Measurements from ENCODE around the gene ANKHD1.

Gene ANKHD1, protein sequence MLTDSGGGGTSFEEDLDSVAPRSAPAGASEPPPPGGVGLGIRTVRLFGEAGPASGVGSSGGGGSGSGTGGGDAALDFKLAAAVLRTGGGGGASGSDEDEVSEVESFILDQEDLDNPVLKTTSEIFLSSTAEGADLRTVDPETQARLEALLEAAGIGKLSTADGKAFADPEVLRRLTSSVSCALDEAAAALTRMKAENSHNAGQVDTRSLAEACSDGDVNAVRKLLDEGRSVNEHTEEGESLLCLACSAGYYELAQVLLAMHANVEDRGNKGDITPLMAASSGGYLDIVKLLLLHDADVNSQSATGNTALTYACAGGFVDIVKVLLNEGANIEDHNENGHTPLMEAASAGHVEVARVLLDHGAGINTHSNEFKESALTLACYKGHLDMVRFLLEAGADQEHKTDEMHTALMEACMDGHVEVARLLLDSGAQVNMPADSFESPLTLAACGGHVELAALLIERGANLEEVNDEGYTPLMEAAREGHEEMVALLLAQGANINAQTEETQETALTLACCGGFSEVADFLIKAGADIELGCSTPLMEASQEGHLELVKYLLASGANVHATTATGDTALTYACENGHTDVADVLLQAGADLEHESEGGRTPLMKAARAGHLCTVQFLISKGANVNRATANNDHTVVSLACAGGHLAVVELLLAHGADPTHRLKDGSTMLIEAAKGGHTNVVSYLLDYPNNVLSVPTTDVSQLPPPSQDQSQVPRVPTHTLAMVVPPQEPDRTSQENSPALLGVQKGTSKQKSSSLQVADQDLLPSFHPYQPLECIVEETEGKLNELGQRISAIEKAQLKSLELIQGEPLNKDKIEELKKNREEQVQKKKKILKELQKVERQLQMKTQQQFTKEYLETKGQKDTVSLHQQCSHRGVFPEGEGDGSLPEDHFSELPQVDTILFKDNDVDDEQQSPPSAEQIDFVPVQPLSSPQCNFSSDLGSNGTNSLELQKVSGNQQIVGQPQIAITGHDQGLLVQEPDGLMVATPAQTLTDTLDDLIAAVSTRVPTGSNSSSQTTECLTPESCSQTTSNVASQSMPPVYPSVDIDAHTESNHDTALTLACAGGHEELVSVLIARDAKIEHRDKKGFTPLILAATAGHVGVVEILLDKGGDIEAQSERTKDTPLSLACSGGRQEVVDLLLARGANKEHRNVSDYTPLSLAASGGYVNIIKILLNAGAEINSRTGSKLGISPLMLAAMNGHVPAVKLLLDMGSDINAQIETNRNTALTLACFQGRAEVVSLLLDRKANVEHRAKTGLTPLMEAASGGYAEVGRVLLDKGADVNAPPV (N-terminal part only)

DNA sequence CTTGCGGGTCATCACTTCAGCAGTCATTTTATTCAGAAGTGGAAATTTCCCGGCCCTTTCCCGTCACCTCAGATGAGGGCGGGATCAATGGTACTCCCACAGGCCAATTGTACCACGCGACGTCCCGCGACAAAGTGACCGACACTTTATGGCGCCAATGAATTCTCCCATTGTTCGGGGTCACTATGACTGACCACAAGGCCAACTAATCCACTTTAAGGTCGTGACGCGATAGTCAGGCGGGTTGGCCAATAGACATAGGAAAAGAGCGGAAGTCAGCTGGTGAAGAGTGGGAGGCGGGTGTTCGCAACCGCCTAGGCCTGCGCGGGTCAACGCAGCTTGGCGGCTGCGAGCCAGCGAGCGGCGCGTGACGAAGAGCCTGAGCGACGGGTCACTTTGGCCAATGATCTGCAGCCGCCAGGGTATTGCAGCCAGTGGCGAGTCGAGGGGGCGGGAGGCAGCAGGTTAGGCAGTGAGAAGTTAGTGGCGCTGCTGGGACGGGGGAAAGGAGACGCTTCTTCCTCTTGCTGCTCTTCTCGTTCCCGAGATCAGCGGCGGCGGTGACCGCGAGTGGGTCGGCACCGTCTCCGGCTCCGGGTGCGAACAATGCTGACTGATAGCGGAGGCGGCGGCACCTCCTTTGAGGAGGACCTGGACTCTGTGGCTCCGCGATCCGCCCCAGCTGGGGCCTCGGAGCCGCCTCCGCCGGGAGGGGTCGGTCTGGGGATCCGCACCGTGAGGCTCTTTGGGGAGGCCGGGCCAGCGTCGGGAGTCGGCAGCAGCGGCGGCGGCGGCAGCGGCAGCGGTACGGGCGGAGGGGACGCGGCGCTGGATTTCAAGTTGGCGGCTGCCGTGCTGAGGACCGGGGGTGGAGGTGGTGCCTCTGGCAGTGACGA is at the start of gene ANKHD1:
Gene ANKHD1, plus strand, starts transcription at position 472 of the 896 bp plus-strand sequence. Its CDS starts 135 bp downstream, at position 607.
- peak; percentile 92 to 95 for DNase-seq

DNA sequence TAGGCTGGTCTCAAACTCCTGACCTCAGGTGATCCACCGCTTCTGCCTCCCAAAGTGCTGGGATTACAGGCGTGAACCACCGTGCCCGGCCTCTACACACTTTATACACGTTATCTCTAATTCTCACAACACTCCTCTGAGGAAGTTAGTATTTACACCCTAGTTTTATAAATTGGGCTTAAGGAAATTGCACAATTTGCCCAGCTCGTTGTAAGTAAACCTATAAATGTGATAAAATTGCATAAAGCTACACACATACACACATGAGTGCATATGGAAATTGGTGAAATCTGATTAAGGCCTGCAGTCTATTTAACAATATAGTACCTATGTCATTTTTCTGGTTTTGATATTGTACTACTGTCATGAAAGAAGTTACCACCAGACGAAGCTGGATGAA is 46.1 kb upstream of the ANKHD1 start:
- DNase-seq: no peak

DNA sequence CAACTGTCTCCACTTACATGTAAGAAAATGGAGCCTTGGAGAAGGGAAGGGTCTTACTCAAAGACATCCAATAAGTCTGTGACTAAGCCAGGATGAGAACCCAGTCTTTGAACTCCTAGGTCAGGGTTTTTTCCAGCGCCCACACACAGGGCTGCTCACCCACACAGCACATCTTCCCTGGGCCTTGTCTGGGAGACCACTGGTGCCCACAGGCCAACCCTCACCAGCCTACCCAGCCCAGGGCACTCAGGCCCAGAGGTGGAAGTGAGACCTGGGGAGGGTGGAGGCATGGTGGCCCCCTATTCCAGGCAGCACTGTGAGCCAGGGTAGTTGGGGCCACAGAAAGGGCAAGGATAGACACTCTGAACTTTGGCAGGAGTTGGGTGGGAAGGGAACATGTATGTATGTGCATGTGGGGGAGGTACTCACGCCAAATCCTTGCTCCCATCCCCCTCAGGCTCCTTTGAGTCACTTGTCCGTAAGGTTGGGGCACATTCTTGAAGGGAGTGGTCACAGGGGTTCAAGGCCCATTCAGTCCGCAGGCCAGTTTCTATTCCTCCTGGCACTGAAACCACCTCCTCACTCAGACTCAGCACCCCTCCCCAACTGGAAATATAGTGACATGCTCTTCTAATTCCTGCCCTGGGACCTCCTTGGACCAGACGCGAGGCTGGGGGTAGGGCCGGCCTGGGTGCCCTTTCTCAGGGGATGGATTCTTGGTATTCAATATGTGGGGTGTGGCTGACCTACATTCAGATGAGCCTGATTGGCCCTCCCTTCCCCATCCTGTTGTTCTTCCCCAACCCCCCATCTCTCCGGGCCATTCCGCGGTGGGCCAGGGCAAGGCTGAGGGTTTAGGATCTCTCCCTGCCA is 44.5 kb upstream of the ANKHD1 start:
- DNase-seq: no peak

DNA sequence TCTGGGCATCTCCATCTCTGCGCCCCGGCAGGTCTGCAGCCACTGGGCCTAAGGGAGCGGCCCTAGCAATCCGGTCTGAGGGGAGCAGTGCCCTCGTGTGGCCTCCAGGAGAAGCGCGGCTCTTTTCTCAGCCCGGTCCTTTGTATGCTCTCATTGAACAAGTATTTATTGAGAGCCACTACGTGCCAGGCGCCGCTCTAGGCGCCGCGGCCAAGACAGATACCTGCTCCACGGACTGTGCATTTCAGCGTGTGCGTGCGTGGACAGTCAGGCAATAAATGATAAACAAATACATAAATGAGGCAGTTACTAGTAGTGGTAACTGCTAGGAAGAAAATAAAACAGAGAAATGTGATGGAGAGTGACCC is 43.9 kb upstream of the ANKHD1 start:
- DNase-seq: peak; percentile 65 to 70

DNA sequence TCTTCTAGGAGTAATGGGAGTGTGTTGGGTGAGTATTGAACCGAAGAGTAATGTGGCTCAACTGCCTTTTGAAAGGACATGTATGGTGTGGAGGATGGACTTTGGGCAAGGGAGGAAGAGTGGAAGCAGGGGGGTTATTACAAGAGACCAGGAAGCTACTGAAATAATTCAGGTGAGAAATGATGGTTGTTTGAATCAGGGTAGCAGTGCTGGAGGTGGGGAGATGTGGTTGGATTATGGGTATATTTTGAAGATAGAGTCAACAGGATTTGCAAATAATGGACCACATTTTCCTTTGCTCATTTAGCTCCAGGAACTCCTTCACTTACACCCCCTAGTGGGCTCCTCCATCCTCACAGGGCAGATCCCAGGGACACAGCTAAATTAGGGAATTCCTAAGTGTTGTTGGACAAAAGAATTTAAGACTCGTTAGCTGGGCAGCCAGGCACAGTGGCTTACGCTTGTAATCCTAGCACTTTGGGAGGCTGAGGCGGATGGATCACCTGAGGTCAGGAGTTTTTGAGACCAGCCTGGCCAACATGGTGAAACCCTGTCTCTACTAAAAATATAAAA is 42.8 kb upstream of the ANKHD1 start:
- no peak for DNase-seq

DNA sequence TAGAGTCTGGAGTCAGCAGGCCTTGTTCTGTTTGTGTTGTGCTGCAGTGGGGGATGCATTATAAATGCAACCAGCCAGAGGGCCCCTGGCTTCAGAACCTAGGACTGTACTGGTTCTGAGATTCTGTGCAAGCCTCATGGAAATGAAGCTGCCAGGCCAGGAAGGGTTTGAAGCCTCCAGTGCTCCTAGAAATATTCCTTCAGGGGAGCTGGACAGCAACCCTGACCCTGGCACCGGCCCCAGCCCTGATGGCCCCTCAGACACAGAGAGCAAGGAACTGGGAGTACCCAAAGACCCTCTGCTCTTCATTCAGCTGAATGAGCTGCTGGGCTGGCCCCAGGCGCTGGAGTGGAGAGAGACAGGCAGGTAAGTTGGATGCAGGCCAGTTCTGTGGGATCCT is 41.5 kb upstream of the ANKHD1 start, which contains the start of gene SLC4A9:
Gene SLC4A9, plus strand, starts transcription at position 94 of the 400 bp plus-strand sequence. Its CDS starts 43 bp downstream, at position 137.
- DNase-seq: no peak

DNA sequence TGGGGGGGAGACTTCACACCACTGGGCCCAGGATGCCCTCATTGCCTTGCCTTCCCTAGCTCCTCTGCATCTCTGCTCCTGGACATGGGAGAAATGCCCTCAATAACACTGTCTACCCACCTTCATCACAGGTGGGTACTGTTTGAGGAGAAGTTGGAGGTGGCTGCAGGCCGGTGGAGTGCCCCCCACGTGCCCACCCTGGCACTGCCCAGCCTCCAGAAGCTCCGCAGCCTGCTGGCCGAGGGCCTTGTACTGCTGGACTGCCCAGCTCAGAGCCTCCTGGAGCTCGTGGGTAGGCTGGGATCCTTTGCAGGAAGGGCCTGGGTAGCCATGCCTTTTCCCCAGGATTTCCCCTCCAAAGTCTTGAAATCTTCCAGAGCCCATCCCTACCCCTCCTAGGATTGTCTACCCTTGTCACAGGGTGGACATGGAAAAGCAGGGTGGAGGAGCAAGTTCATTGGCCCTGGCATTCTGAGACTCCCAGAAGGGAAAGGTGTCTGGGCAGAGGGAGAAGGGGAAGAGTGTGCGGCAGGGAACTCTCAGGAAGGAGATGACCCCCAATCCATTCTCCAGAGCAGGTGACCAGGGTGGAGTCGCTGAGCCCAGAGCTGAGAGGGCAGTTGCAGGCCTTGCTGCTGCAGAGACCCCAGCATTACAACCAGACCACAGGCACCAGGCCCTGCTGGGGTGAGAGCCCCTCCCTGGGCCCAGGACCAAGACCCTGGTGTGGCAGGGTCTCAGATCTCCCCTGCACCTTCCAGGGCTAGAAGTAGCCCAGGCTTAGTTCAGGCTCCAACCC is 40.8 kb upstream of the ANKHD1 start:
- no peak for DNase-seq

DNA sequence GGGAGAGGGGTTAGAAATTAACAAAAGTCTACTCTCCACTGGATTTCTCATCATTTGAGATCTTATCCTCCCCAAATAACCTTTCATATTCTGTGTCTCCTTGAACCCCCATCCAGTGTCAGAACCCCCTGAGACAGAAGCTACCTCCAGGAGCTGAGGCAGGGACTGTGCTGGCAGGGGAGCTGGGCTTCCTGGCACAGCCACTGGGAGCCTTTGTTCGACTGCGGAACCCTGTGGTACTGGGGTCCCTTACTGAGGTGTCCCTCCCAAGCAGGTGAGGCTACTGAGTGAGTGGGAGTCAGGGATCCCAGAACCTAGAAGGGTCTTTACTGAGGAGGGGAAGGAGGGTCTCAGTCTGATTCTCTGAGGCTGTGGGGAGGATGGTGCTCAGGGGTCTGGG is 39.7 kb upstream of the ANKHD1 start:
- DNase-seq: no peak

DNA sequence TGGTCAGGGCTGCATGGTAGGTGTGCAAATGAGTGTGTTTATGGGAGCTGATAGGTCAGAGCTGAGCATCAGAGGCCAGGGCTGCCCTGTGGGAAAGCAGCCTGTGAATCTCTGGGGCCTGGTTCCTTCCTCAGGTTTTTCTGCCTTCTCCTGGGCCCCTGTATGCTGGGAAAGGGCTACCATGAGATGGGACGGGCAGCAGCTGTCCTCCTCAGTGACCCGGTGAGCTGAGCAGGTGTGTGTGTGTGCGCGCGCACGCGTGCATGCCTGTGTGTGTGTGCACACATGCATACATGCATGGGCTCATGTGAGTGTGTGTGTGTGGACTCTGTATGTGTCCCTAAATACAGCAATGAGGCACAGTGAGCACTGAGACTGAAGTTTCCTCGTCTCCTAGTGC is 39.3 kb upstream of the ANKHD1 start:
- no peak for DNase-seq

DNA sequence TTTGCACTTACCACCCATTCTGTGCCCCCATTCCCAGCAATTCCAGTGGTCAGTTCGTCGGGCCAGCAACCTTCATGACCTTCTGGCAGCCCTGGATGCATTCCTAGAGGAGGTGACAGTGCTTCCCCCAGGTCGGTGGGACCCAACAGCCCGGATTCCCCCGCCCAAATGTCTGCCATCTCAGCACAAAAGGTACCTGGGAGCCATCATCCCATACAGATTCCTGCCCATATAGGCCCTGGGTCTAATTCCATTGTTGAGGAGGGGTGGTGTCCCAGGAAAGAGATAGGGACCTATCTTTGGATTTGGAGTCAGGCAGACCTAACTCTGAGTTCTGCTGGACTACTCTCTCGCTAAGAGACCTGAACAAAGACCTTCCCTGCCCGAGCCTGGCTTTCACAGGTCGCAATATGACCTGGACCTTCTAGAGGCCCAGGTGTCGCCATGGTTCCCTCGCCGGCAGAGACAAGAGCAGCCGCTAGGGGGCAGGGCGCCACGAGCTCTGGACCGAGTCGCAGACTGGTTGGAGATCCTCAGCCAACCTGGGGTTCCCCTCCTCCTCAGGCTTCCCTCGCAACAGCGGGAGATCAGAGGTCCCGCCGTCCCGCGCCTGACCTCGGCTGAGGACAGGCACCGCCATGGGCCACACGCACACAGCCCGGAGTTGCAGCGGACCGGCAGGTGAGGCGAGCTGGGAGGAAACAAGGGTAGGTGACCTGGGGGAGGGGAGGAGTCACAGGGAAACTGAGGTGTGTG is 38.6 kb upstream of the ANKHD1 start:
- DNase-seq: peak; percentile 79 to 83

DNA sequence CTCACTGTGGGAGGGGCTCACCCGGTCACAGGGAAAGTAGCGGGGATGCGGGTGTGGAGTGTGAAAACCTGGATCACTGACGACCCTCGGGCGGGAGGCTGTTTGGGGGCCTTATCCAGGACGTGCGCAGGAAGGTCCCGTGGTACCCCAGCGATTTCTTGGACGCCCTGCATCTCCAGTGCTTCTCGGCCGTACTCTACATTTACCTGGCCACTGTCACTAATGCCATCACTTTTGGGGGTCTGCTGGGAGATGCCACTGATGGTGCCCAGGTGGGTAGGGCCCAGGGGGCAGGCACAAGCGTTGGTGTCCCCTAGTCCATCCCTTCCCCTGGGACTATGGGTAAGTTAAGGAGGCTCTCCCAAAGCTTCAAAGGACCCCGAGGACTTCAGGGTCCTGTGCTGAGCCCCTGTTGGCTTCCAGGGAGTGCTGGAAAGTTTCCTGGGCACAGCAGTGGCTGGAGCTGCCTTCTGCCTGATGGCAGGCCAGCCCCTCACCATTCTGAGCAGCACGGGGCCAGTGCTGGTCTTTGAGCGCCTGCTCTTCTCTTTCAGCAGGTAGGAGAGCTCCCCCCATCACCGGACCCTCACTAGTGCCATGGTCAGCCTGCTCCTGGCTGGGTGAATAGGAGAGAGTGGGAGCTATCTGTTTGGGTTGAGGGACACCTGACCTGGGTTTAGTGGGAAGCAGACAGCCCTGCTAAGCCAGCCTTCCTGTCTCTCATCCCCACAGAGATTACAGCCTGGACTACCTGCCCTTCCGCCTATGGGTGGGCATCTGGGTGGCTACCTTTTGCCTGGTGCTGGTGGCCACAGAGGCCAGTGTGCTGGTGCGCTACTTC is 37.8 kb upstream of the ANKHD1 start:
- no peak for DNase-seq

DNA sequence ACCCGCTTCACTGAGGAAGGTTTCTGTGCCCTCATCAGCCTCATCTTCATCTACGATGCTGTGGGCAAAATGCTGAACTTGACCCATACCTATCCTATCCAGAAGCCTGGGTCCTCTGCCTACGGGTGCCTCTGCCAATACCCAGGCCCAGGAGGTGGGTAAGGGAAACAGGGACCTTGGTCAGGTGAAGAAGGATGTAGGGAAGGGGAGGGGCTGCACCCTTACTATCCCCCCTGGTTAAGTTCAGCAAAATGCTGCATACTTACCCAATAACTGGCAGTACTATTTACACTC is 37.2 kb upstream of the ANKHD1 start:
- no peak for DNase-seq

DNA sequence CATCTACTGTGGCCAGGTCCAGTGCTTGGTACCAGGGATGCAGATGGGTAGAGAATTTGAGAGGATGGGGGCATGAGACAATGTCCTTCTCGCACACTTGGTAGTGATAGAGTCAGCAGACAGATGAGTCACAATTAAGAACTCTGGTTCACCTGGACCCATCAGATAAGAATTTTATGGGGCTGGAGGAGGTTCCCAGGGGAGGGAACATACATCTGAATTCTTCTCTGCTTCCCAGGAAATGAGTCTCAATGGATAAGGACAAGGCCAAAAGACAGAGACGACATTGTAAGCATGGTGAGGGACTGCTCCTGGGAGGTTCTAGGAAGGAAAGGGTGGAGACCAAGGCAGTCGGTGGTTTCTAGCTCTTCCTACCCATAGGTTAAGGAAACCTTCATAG is 36.4 kb upstream of the ANKHD1 start:
- no peak for DNase-seq

DNA sequence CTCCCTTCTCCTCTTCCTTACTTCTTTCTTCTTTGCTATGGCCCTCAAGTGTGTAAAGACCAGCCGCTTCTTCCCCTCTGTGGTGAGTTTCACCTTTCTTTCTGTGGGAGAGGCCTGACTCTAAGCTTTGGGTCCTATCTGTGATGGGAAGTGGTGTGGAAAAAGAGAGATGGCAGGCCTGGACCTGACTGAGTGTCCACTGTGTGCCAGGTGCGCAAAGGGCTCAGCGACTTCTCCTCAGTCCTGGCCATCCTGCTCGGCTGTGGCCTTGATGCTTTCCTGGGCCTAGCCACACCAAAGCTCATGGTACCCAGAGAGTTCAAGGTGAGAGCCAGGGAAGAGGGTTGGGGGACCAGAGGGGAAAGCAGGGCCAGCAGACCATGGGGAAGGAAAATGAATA is 35.7 kb upstream of the ANKHD1 start:
- no peak for DNase-seq

DNA sequence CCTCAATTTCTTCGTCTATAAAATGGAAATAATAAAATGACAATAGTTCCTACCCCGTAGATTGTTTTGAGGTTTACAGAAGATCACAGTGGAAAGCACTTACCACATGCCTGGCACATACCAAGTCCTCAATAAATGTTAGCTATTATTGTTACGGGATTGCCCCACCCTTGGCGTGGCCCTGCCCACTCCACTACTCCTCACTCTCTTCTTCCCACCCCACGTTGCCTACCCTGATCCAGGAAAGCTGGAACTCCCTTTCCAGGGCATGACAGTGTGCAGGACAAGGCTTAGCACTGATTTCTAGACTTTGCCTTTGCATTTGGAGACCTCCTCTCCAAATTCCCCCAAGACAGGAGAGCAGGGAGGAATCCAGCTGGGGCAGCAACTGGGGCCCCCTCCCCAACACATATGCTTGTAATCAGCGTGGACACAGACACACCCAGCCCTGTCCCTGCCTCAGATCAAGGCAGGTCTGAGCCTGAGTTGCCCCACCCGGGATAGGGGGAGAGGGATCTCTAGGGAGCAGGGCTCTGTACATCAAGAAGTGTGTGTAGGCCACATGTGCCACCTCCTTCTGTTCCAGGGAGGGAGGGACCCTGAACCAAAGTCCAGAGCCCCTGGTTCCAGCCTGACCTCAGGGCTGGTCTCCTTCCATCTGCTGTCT is 34.9 kb upstream of the ANKHD1 start:
- no peak for DNase-seq

DNA sequence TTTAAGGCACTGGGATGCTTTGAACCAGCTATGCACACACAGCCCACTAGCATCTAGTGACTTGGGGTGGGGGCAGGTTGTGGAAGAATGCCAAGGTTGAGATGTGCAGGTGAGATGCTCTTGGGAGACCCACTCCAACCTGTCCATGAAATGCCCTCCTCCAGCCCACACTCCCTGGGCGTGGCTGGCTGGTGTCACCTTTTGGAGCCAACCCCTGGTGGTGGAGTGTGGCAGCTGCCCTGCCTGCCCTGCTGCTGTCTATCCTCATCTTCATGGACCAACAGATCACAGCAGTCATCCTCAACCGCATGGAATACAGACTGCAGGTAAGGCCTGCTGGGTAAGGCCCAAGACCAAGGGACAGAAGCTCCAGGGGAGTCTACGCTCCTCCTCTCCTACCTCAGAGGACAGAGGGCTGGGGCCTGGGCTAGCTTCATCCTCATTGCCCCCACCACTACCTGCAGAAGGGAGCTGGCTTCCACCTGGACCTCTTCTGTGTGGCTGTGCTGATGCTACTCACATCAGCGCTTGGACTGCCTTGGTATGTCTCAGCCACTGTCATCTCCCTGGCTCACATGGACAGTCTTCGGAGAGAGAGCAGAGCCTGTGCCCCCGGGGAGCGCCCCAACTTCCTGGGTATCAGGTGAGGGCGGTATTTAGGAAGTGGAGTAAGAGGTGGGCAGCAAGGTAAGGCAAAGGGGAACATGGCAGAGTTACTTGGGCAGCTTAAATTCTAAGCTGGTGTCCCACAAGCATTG is 34.2 kb upstream of the ANKHD1 start:
- DNase-seq: no peak
